Activated naive CD4-positive, alpha-beta T cell treated with anti-CD3 and anti-CD28 coated beads, Interleukin-2, amount 10 ng/mL, durations not matched to agents 7 days and 5 days (primary cell): ENCODE data around the gene PRSS50.
A peak's percentile ranks its signal among the peaks of the same experiment; 100 is the strongest.

Source experiments
- CTCF ChIA-PET: fragments of 350-600 bp; sonication (Branson Sonifier 250); formaldehyde crosslinking; loops from one replicate; lab custom pipeline; 2021; ENCODE audit warnings: antibody characterized with exemption; lab: Charles Lee
- DNase-seq: peaks from one replicate; pipeline ENCODE4 v3.0.0-alpha.2; 2020
- H3K27ac Mint-ChIP-seq: one replicate; pipeline ENCODE4 v1.8.0; 2021; ENCODE audit warnings: mild to moderate bottlenecking, moderate library complexity, mixed read lengths
- H3K27me3 Mint-ChIP-seq: one replicate; pipeline ENCODE4 v1.8.0; 2021; ENCODE audit warnings: mild to moderate bottlenecking, mixed read lengths
- H3K36me3 Mint-ChIP-seq: one replicate; pipeline ENCODE4 v1.8.0; 2021; ENCODE audit warnings: mixed read lengths
- H3K4me1 Mint-ChIP-seq: one replicate; pipeline ENCODE4 v1.8.0; 2021; ENCODE audit warnings: mixed read lengths
- H3K4me3 Mint-ChIP-seq: one replicate; pipeline ENCODE4 v1.8.0; 2021; ENCODE audit warnings: mild to moderate bottlenecking, moderate library complexity, mixed read lengths
- H3K9me3 Mint-ChIP-seq: one replicate; pipeline ENCODE4 v1.8.0; 2021; ENCODE audit warnings: mixed read lengths

The PRSS50 gene

DNA sequence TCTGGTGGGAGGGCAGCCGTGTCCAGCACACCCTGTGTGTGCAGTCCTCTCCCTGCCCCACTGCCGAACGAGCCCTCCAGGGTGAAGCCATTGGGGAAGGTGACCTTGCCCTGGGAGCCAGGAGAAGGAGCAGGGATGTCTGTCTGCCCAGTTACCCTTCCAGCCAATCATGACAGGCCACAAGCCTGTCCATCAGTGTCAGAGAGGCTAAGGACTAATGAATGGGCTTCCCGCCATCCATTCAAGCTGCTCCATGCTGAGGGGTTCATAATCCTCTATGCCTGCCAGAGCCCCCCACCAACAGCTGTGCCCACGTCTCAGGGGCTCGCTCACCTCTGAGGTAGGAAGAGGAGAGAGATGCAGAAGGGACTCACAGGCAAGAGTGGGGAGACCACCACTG is 39.4 kb downstream of the PRSS50 start:
- no peak overlapping the region for H3K4me3 Mint-ChIP-seq
- CTCF ChIA-PET, result interaction anchor here (0.7 kb wide), 1 partner anchor 190 kb away, joined by 3 read pairs; no protein-coding TSS in a partner anchor
- DNase-seq, result no peak

GRCh38 chr3:46677411-46677726 is 40.3 kb downstream of the PRSS50 start:
- H3K4me1 Mint-ChIP-seq, result no peaks in the 10 kb centered on the region
- peaks cover 4% of the 10 kb centered on the region for H3K36me3 Mint-ChIP-seq
- H3K27me3 Mint-ChIP-seq, result no peaks in the 10 kb centered on the region
- no peaks in the 10 kb centered on the region for H3K9me3 Mint-ChIP-seq
- H3K4me3 Mint-ChIP-seq, result no peak overlapping the region
- CTCF ChIA-PET, result no interaction called here
- DNase-seq, result no peak
- no peak overlapping the region for H3K27ac Mint-ChIP-seq

More for the DNA sequence above, 39.4 kb downstream of the PRSS50 start:
- Mint-ChIP-seq H3K27me3 (no peaks in the 10 kb centered on the region), H3K36me3 (peaks cover 6% of the 10 kb centered on the region), H3K27ac (no peak overlapping the region), H3K9me3 (no peaks in the 10 kb centered on the region), H3K4me1 (no peaks in the 10 kb centered on the region)

DNA sequence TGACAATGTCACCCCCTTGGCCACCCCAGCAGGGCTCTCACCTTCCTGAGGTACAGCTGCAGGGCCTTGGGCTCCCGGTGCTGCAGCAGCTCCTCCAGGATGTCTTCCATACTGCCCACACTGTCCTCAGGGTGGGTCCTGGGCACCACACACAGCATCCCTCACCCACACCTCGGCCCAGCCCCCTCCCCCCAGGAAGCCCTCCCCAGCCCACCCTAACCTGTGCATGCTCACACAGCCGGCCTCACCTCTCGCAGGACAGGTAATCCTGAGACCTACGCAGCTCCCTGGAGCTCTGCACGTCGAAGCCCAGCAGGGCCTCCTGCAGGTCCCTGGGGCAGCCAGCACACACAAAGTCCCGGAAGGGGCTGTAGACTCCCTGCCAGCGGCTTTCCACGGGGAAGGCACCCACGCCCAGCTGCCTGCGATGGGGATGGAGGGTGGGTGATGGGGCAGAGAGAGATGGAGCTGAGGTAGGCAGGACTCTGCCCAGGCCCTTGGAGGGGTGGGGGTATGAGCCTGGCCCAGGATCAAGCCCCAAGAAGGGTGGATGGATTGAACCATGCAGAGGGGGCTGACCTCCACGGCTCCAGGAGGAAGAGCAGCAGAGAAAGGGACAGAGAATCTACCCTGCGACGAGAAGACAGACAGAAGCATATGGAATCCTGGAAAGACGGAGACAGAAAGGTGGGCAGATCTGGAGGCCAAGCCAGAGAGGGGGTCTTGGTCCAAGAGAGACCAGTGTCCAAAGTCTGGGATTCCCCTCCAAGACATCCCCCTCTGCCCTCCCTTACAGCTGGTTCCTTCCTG is 40.9 kb downstream of the PRSS50 start:
- CTCF ChIA-PET, result no interaction called here
- no peak overlapping the region for H3K4me3 Mint-ChIP-seq
- DNase-seq, result no peak
- H3K4me1 Mint-ChIP-seq, result no peaks in the 10 kb centered on the region
- H3K27ac Mint-ChIP-seq, result no peak overlapping the region
- H3K36me3 Mint-ChIP-seq, result peaks cover 4% of the 10 kb centered on the region
- H3K27me3 Mint-ChIP-seq, result no peaks in the 10 kb centered on the region
- H3K9me3 Mint-ChIP-seq, result no peaks in the 10 kb centered on the region

GRCh38 chr3:46675843-46676567 is 41.7 kb downstream of the PRSS50 start:
- no peak overlapping the region for H3K27ac Mint-ChIP-seq
- H3K9me3 Mint-ChIP-seq, result no peaks in the 10 kb centered on the region
- DNase-seq, result no peak
- peaks cover 4% of the 10 kb centered on the region for H3K36me3 Mint-ChIP-seq
- CTCF ChIA-PET, result no interaction called here
- no peaks in the 10 kb centered on the region for H3K27me3 Mint-ChIP-seq
- H3K4me1 Mint-ChIP-seq, result no peaks in the 10 kb centered on the region
- H3K4me3 Mint-ChIP-seq, result no peak overlapping the region

DNA sequence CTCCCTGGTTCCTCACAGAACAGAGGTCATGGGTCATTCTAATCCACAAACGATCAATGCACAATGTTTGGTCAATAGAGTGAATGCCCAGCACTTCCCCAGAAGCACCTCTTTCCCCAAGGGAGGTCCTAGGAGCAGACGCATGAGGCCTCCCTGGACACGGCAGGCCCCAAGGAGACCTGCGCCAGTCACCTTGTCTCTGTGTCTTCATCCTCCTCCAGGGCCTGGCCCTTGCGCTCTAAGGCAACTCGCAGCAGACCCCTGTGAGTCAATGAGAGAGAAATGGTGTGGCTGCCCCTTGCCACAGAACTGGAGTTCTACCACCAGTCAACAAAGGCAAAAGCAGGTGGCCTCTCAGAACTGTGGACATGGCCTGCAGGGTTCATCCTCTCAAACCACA is 42.2 kb downstream of the PRSS50 start:
- H3K27ac Mint-ChIP-seq, result no peak overlapping the region
- H3K4me3 Mint-ChIP-seq, result no peak overlapping the region
- H3K27me3 Mint-ChIP-seq, result no peaks in the 10 kb centered on the region
- CTCF ChIA-PET, result no interaction called here
- H3K9me3 Mint-ChIP-seq, result no peaks in the 10 kb centered on the region
- peaks cover 4% of the 10 kb centered on the region for H3K36me3 Mint-ChIP-seq
- H3K4me1 Mint-ChIP-seq, result no peaks in the 10 kb centered on the region
- DNase-seq, result no peak

DNA sequence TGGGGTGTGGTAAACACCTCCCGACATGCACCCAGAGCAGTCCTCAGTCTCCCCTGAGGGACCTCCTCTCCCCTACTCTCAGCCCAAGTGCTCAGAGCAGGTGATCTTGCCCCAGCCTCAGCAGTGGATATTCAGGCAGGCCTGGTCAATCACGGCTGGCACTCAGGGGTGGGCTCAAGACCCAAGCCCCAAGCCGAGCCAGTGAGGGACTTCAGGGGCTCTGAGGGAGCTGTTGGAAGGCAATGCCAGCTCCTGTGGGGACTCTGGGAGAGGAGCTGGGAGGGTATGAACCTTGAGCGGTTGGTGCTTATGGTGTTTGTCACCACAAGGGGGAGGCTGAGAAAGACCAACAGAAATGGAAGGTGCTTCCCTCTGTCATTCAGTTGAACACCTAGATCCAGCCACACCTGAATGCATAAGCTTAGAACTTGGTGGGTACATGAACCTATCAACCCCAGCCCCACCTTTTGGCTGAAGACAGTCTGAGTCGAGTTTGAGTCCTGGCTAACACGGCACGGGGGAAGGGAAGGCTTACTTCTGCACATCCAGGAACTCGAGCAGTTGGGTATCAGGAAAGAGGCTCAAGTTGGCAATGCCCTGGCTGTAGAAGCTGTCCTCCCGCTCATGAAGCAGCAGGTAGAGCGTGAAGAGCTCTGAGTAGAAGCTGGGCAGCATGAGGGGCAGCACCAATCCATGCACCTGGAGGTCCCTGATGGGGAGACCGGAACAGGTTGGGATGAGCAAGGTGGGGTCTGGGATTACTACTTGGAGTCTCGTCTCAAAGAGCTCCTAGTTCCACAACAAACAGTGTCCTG is 43.4 kb downstream of the PRSS50 start:
- Mint-ChIP-seq H3K36me3 (peaks cover 4% of the 10 kb centered on the region), H3K4me3 (no peak overlapping the region), H3K27me3 (no peaks in the 10 kb centered on the region), H3K27ac (no peak overlapping the region), H3K4me1 (no peaks in the 10 kb centered on the region), H3K9me3 (no peaks in the 10 kb centered on the region)
- DNase-seq, result peak; percentile 22
- CTCF ChIA-PET, result interaction anchor here (1.2 kb wide), 2 partner anchors 21 to 185 kb away, joined by 3 to 5 read pairs; no protein-coding TSS in a partner anchor

DNA sequence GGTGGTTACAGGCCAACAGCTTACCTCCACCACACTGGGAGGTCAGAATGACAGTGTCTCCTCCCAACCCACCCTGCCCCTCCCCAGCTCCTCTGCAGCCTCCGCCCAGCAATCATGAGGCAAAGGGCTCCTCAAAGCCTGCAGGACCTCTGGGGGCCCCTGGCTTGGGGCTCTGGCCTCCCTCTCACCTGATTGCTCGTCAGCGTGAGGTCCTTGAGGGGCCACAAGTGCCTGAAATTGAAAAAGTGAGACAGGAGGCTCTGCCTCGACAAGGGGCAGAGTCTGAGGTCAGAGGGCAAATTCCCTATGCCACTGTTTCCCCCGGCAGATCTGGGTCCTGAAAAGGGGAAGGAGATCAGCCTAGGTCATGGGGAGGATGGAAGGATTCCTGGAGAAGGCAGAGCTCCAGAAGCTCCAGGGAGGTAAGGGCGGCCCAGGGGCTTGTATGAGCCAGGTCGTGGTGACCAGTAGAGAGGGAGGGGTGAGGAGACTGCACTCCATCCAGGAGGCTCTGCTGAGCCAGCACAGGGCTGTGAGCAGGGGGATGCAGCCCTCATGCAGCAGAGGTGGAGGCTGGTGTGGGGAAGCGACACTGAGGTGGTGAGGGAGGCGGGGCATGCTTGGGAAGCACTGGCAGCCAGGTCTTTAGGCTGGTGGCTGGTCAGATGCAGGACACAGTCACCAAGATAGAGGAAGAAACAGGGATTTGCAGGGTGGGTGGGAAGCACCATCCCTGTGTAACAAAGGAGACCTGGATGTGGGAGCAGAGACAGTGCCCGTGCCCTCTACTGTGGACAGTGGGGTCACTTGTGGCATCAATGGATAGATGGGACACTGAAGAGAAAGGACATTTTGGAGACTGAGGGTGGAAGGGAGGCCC is 44.3 kb downstream of the PRSS50 start:
- peak; percentile 16 for DNase-seq
- H3K4me1 Mint-ChIP-seq, result no peaks in the 10 kb centered on the region
- no peaks in the 10 kb centered on the region for H3K27me3 Mint-ChIP-seq
- CTCF ChIA-PET, result interaction anchor here (0.9 kb wide), 1 partner anchor 9 kb away, joined by 3 read pairs; no protein-coding TSS in a partner anchor
- no peak overlapping the region for H3K4me3 Mint-ChIP-seq
- peaks cover 4% of the 10 kb centered on the region for H3K36me3 Mint-ChIP-seq
- no peaks in the 10 kb centered on the region for H3K9me3 Mint-ChIP-seq
- no peak overlapping the region for H3K27ac Mint-ChIP-seq

GRCh38 chr3:46672349-46672695 is 45.3 kb downstream of the PRSS50 start:
- CTCF ChIA-PET, result interaction anchor here (1.9 kb wide), 1 partner anchor 184 kb away, joined by 4 read pairs; no protein-coding TSS in a partner anchor
- no peak for DNase-seq
- Mint-ChIP-seq H3K4me1 (no peaks in the 10 kb centered on the region), H3K36me3 (peaks cover 4% of the 10 kb centered on the region), H3K9me3 (no peaks in the 10 kb centered on the region), H3K27ac (no peak overlapping the region), H3K4me3 (no peak overlapping the region), H3K27me3 (no peaks in the 10 kb centered on the region)

DNA sequence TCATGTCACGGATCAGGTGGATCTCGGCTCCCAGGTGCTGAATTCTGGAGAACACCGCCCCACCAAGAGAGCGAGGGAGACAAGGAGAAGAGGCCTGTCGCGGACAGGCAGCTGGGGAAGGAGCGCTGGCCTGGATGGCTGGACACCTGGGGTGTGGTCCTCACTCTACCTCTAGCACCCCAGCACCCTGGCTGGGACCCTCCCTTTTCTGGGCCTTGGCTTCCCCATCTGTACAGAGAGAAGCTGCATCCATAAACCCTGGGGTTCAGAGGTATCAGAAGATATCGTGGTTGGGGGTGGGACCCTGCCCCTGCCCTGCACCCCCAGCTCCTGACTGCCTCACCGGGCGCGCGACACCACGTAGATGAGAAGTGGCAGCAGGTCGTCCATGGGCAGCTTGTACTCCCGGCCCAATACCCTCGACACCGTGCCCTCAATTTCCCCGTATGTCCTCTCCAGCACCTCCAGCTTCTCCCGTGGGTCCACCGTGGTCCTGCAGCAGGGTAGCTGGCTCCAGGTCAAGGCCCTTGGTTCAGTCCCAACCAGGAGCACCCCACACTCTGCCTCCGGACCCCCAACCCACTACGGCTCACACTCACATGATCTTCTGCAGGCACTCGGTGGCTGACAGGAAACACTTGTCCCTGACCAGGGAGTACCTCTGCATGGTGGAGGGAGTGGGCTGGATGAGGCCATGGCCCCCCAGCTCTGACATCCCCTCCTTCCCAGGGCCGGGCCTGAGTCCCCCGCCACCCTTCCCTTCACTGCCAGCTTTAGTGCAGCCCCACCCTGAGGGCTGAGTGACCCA is 45.9 kb downstream of the PRSS50 start:
- H3K4me3 Mint-ChIP-seq, result no peak overlapping the region
- no peaks in the 10 kb centered on the region for H3K4me1 Mint-ChIP-seq
- H3K9me3 Mint-ChIP-seq, result no peaks in the 10 kb centered on the region
- H3K27me3 Mint-ChIP-seq, result no peaks in the 10 kb centered on the region
- no peak overlapping the region for H3K27ac Mint-ChIP-seq
- peaks cover 4% of the 10 kb centered on the region for H3K36me3 Mint-ChIP-seq
- DNase-seq, result peak; percentile 16
- CTCF ChIA-PET, result interaction anchor here (1.9 kb wide), 1 partner anchor 183 kb away, joined by 4 read pairs; no protein-coding TSS in a partner anchor

DNA sequence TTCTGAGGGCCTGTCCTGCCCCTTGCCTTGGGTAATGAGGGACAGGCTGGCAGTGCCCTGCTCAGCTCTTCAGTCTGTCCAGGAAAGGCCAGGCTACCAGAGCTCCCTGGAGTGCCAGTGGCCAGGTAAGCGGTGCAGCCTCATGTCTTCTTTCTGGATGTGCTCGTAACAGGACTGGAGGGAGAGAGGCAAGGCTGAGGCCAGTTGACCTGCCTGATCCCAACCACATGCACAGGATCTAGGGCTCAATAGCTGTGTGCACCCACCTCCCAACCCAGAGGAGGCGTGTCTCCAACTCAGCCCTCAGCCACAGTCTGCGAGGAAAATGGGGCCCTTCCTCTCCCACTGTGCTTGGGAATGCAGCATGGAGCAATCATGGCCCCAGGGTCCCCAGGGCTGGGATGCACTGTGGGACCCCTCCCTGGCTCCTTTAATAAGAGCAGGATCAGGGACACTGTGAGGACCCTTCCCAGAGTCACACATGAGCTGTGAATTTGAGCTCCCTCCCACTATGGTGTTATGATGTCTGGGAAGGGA is 46.7 kb downstream of the PRSS50 start:
- DNase-seq, result peak; percentile 6
- no peaks in the 10 kb centered on the region for H3K9me3 Mint-ChIP-seq
- peaks cover 4% of the 10 kb centered on the region for H3K36me3 Mint-ChIP-seq
- CTCF ChIA-PET, result interaction anchor here (1.4 to 1.9 kb wide), 2 partner anchors 13 to 182 kb away, joined by 3 to 4 read pairs; no protein-coding TSS in a partner anchor
- H3K4me1 Mint-ChIP-seq, result no peaks in the 10 kb centered on the region
- H3K27ac Mint-ChIP-seq, result no peak overlapping the region
- H3K27me3 Mint-ChIP-seq, result no peaks in the 10 kb centered on the region
- H3K4me3 Mint-ChIP-seq, result no peak overlapping the region

- H3K4me3 Mint-ChIP-seq, result no peak overlapping the region
Measured at GRCh38 chr3:46670000-46670890, 47.4 kb downstream of the PRSS50 start.

More at GRCh38 chr3:46670000-46670890, 47.4 kb downstream of the PRSS50 start:
- peak; percentile 11 for DNase-seq
- Mint-ChIP-seq H3K36me3 (peaks cover 4% of the 10 kb centered on the region), H3K4me1 (no peaks in the 10 kb centered on the region), H3K9me3 (no peaks in the 10 kb centered on the region), H3K27me3 (no peaks in the 10 kb centered on the region), H3K27ac (no peak overlapping the region)
- CTCF ChIA-PET, result interaction anchor here (1.4 to 1.9 kb wide), 2 partner anchors 14 to 182 kb away, joined by 3 to 4 read pairs; no protein-coding TSS in a partner anchor
